ENCODE measurements around the gene CD24. TPM values are rescaled to one million over a fixed set of nuclear protein-coding genes. Genes with fewer than 3 reads are reported as not detected.

CD24 gene
- total and polyA plus RNA-seq, 10 of the 15 experiments (the other 5 are each of a cell fraction or from before 2014, with no cell fraction given): 0.19 to 21.2 (median 9.0) TPM

DNA sequence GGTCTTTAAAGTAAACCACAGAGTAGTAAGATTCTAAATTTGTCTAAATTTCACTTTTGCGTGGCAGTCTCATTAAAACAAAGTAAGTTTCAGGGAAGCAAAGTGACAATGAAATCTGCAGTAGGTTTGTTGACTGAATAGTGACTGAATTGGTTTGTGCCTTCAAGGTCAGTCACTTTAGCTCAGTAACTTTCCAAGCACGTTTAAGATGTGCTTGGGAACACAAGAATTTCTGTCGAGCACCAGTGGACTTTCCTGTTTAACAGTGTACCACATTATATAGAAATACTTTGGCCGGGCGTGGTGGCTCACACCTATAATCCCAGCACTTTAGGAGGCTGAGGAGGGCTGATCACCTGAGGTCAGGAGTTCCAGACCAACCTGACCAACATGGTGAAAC, 1.7 kb upstream of the CD24 start:
- no peak overlapping the region for H2AFZ ChIP-seq (ENCODE audit: control insufficient read depth, low read depth, low read length)
- no peak overlapping the region for H3K27ac ChIP-seq (ENCODE audit: control insufficient read depth, insufficient read depth)
- H3K9me3 ChIP-seq (replicated peaks; ENCODE audit: control insufficient read depth, insufficient read depth, low read length): no peaks in the 10 kb centered on the region
- no peak overlapping the region for H3K9ac ChIP-seq (ENCODE audit: control insufficient read depth, insufficient read depth, low read length)
- FAIRE-seq (no peak), ATAC-seq (no peak), DNase-seq (ENCODE audit: low read depth, low spot score) (no peak)
- in situ Hi-C loops (cut with MboI): no loop called here
- no peaks in the 10 kb centered on the region for H4K20me1 ChIP-seq (ENCODE audit: control insufficient read depth, insufficient read depth)
- no TSS peak for BruUV-seq (replicated peaks)
- 38% methylated on average over 5 of the region's 5 CpGs for WGBS (ENCODE audit: insufficient coverage, insufficient replicate concordance, low lambda C conversion rate, missing lambda C conversion rate)
- CTCF ChIA-PET: interaction anchor here (0.7 to 2.7 kb wide), 6 partner anchors 22 to 1365 kb away, joined by 3 to 23 read pairs (median 5); no protein-coding TSS in a partner anchor
- intact Hi-C loops (cut with micrococcal nuclease; ENCODE audit: unreplicated experiment): loop anchor here (5.0 kb wide), 2 partner anchors 129 to 274 kb away; no protein-coding TSS in a partner anchor
- H3K27me3 ChIP-seq (replicated peaks in 1 of 2; ENCODE audit: control insufficient read depth in 2 of 2, insufficient read depth in 2 of 2, low read length in 1 of 2): peaks cover 11 to 13% of the 10 kb centered on the region in 2 experiments; a peak in 3 of 4 replicates
- H3K4me2 ChIP-seq (ENCODE audit: control insufficient read depth, insufficient read depth): peak overlapping the region; percentile 86
- POLR2A ChIA-PET: no interaction called here
- H3K36me3 ChIP-seq (ENCODE audit: control insufficient read depth in 2 of 2, insufficient read depth in 2 of 2, low read length in 1 of 2): no peaks in the 10 kb centered on the region
- peaks cover 7% of the 10 kb centered on the region; the same call in 1 of the 2 replicates for H3K4me1 ChIP-seq (ENCODE audit: control insufficient read depth, insufficient read depth, low read length)
- TF ChIP-seq YY1 (IDR thresholded peaks at IDR 0.05; ENCODE audit: low read depth, low read length) (no peak), RUNX3 (IDR thresholded peaks at IDR 0.05; ENCODE audit: low read length) (peak; percentile 45; the same call in 1 of the 2 replicates), MEF2A (IDR thresholded peaks at IDR 0.05; ENCODE audit: insufficient read depth, low read depth, low read length) (0 out of 2 replicates have a peak, but pooled peaks have one; percentile 48), ATF7 (IDR thresholded peaks at IDR 0.05; ENCODE audit: low read depth) (no peak)
- peak overlapping the region; percentile 57; the same call in 1 of the 2 replicates for H3K4me3 ChIP-seq
- SMC1A ChIA-PET (ENCODE audit: uncharacterized antibody, unreplicated experiment): interaction anchor here (0.8 to 1.7 kb wide), 8 partner anchors 131 to 531 kb away, joined by 3 to 8 read pairs (median 3); no protein-coding TSS in a partner anchor
- no peaks in the 10 kb centered on the region for H3K79me2 ChIP-seq (ENCODE audit: control insufficient read depth, insufficient read depth, low read length)
- RAD21 ChIA-PET (ENCODE audit: unreplicated experiment): interaction anchor here (1.4 to 2.3 kb wide), 2 partner anchors 368 to 532 kb away, joined by 4 to 5 read pairs; no protein-coding TSS in a partner anchor

DNA sequence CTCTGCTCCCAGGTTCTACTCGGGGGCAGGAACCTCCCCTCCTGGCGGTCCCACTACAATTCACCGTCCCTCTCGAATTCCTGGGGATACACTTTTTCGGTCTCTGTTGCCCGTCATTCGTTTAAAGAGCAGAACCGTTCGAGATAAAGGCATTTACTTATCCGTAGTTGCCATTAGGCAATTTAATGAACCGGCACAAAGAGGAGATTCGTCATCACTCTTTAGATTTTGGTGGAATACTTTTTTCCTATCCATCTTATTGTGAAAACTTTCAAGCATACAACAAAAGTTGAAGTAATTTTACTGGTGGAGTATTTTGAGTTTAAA, 1.2 kb upstream of the CD24 start:
- no peak overlapping the region for H3K27ac ChIP-seq (ENCODE audit: control insufficient read depth, insufficient read depth)

More for the DNA sequence above, 1.2 kb upstream of the CD24 start:
- intact Hi-C loops (cut with micrococcal nuclease; ENCODE audit: unreplicated experiment): loop anchor here (5.0 kb wide), 2 partner anchors 128 to 273 kb away; no protein-coding TSS in a partner anchor
- Histone ChIP-seq H3K36me3 (ENCODE audit: control insufficient read depth in 2 of 2, insufficient read depth in 2 of 2, low read length in 1 of 2) (no peaks in the 10 kb centered on the region), H4K20me1 (ENCODE audit: control insufficient read depth, insufficient read depth) (no peaks in the 10 kb centered on the region), H3K9ac (ENCODE audit: control insufficient read depth, insufficient read depth, low read length) (no peak overlapping the region), H2AFZ (ENCODE audit: control insufficient read depth, low read depth, low read length) (no peak overlapping the region), H3K4me3 (peak overlapping the region; percentile 57; the same call in 1 of the 2 replicates), H3K4me2 (ENCODE audit: control insufficient read depth, insufficient read depth) (peak overlapping the region; percentile 86), H3K27me3 (replicated peaks in 1 of 2; ENCODE audit: control insufficient read depth in 2 of 2, insufficient read depth in 2 of 2, low read length in 1 of 2) (peaks cover 11 to 13% of the 10 kb centered on the region in 2 experiments; a peak in 3 of 4 replicates), H3K4me1 (ENCODE audit: control insufficient read depth, insufficient read depth, low read length) (peaks cover 7% of the 10 kb centered on the region; the same call in 1 of the 2 replicates), H3K9me3 (replicated peaks; ENCODE audit: control insufficient read depth, insufficient read depth, low read length) (no peaks in the 10 kb centered on the region), H3K79me2 (ENCODE audit: control insufficient read depth, insufficient read depth, low read length) (no peaks in the 10 kb centered on the region)
- FAIRE-seq (no peak), DNase-seq (ENCODE audit: low read depth, low spot score) (no peak), ATAC-seq (no peak; the same call in 2 of the 3 replicates)
- ChIA-PET SMC1A (ENCODE audit: uncharacterized antibody, unreplicated experiment) (interaction anchor here (1.0 to 1.7 kb wide), 3 partner anchors 131 to 366 kb away, joined by 3 to 4 read pairs (median 3); no protein-coding TSS in a partner anchor), RAD21 (ENCODE audit: unreplicated experiment) (no interaction called here), CTCF (interaction anchor here (1.8 to 2.7 kb wide), 3 partner anchors 22 to 366 kb away, joined by 6 to 23 read pairs (median 8); no protein-coding TSS in a partner anchor), POLR2A (interaction anchor here (0.7 kb wide), 1 partner anchor 342 kb away, joined by 12 read pairs; no protein-coding TSS in a partner anchor)
- in situ Hi-C loops (cut with MboI): no loop called here
- TF ChIP-seq TCF12 (IDR thresholded peaks at IDR 0.05; ENCODE audit: low read depth, low read length) (no peak), BMI1 (IDR thresholded peaks at IDR 0.05; ENCODE audit: borderline replicate concordance) (0 out of 2 replicates have a peak, but pooled peaks have one; percentile 40)
- 1% methylated on average over 12 of the region's 12 CpGs for WGBS (ENCODE audit: insufficient coverage, insufficient replicate concordance, low lambda C conversion rate, missing lambda C conversion rate)
- BruUV-seq (replicated peaks): no TSS peak
